Activated CD8-positive, alpha-beta memory T cell treated with anti-CD3 and anti-CD28 coated beads, Interleukin-2, amount 50 U/mL, for 24 hours (primary cell): ENCODE measurements around the gene FZD10.

Source experiments
- DNase-seq: peaks from one replicate; pipeline ENCODE4 v3.0.0-alpha.2; 2020; ENCODE audit errors: extremely low read depth

Gene FZD10

DNA sequence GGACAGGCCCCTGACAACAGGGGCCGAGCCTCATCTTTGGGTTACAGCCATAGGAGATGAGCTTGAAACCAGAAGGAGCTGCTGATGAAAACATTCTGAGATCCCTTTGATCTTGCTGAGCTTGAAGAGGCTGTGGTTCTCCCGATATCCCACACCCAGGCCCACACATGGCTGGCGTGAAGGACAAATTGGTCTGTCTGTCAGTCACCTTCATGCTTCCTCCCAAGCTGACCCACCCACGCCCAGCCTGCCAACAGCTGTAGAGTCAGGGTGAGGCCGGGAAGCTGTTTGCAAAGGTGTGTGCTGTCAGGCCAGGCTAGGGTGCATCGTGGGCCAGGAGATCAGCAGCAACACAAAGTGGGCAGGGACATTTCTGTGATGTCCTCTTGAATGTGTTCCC lies 43.2 kb downstream of the FZD10 start:
- DNase-seq = no peak

DNA sequence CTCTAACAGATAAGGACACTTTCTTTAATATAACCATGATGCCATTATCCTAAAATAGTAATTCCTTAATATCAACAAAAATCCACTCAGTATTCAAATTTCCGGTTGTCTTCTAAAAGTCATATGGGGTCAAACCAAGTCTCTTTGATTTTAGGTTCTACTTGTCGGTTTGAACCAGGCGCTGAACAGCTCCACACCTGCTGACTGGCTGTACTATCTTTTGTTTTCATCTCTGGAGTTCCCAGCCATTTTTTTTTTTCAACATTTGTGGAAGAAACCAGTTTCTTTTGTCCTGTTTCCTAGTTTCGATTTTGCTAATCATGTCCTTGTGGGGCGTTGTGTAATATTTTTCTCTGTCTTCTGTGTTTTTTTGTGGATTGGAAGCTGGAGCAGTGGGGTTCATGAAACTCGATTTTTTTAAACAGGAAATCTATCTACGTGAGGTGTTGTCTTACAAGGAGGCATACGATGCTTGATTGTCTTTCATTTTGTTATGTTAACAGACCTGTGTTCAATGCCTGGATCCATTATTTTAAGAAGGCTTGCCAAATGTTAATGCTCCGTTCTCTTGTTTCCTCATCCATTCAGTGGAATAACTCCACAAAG lies 50.2 kb downstream of the FZD10 start:
- no peak for DNase-seq

DNA sequence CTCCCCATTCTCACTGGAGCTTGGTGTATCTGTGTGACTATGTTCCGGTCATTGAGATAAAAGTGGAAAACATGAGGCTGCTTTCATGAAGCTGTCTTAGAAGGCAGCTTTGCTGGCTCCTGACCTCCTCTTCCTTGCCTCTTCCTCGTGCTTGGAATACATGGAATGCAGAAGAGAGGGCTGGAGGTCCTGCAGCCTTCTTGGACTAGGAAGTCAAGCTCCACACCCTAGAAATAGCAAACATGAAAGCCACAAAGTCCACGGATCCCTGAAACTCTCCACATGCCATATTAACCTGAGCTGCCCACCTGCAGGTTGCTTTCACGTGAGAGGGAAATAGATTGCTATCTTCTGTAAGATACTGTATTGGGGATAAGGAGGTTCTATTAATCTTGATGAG lies 51.0 kb downstream of the FZD10 start:
- DNase-seq = no peak

DNA sequence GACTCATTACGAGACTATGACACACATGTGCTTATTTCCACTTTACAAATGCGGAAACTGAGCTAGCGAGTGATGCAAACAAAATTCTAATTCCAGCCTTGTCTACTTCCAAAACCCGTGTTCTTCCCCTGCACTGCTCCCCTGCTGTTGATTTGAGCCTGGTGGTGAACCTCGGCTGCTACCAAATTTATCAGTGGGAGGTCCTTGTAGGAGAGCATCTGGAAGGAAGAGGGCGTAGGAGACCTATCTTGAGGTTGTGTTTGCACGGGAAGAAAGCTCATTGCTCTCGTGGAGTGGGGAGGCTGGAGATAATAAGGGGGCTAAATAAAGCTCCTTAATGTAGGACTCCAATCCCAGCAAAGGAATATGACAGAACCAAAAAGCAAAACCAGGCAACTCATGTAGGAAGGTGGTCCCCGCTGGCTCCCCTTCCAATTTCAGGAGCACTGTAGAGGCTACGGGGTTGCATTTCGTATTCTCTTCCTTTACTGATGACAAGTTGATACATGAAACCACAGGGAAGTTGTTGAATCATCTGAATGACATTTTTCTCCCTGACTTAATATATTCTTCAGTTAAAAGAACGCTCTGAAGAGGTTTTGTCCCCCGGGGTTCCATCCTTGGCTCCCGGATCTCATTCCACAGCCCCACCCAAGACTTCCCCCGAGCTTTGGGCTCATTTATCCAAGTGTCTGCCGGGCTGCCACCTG lies 52.6 kb downstream of the FZD10 start:
- DNase-seq = no peak
